Measurements from ENCODE around the gene PROSER1. TPM values are rescaled to one million over a fixed set of nuclear protein-coding genes. Genes with fewer than 3 reads are reported as not detected.
A peak's percentile ranks its signal among the peaks of the same experiment; 100 is the strongest.

Gene PROSER1
- total and polyA plus RNA-seq, 9 of the 15 experiments (the other 6 are each of a cell fraction or from before 2014, with no cell fraction given) = 9.2 to 36.2 (median 10.4) TPM

DNA sequence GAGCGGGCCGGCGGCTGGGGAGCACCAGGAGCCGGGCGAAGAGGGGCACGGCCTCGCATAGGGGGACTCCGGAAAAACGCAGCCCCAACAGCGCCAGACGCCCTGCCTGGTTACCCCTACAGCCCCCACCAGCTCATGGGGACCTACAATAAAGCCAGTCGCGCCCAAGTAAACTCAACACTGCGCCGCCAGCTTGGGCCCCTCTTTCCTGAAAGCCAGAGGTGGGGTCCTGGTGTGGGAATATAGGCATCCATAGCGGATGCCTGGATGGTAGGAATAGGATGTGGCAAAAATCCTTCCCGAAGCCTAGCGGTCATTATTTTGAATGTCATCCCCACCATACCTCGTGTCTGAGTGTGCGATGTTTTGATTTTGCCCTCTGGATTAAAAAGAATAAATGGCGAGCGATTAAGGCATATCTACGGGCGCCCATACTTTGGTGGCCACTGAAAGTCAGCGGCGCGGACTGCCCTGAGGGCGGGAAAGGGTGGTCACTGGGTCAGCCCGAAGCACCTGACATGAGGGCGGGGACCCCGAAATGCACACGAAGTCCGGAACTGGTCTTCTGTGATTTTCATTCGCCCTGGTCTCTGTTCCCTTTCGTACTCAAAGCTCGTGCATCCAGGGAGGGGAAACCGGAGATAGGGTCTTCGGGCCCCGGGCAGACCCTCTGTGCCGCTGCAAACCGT is at the start of gene PROSER1, which contains the start of gene NHLRC3 (continued):
- TF ChIP-seq, protein P1, sequence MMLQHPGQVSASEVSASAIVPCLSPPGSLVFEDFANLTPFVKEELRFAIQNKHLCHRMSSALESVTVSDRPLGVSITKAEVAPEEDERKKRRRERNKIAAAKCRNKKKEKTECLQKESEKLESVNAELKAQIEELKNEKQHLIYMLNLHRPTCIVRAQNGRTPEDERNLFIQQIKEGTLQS (IDR thresholded peaks at IDR 0.05) = no peak
- TF ChIP-seq, protein P1 (CRISPR knock-in tag; conservative IDR thresholded peaks at IDR 0.05) = no peak
- TF ChIP-seq ARNT (IDR thresholded peaks at IDR 0.05) (0 out of 4 replicates have a peak, but pooled peaks of 1 of the 2 experiments have one; percentile 25), ZNF766 (CRISPR knock-in tag; conservative IDR thresholded peaks at IDR 0.05) (no peak), NONO (IDR thresholded peaks at IDR 0.05; ENCODE audit: low read depth in 2 of 2, low read length in 1 of 2) (peak in 1 of 2 experiments; percentile 41; a peak in 1 of 4 replicates), ZNF445 (CRISPR knock-in tag; IDR thresholded peaks at IDR 0.05; ENCODE audit: low read depth) (no peak), HEY1 (CRISPR knock-in tag; IDR thresholded peaks at IDR 0.05; ENCODE audit: borderline replicate concordance) (no peak), BCOR (IDR thresholded peaks at IDR 0.05) (no peak), TCF7L2 (IDR thresholded peaks at IDR 0.05; ENCODE audit: low read depth, low read length) (no peak), TFAM (CRISPR knock-in tag; conservative IDR thresholded peaks at IDR 0.05) (no peak), NCOA4 (IDR thresholded peaks at IDR 0.05; ENCODE audit: partially characterized antibody) (no peak), RBM22 (IDR thresholded peaks at IDR 0.05; ENCODE audit: low read depth, low read length, poor library complexity, severe bottlenecking) (peak; percentile 44), SAP30 (IDR thresholded peaks at IDR 0.05; ENCODE audit: borderline replicate concordance, insufficient read depth, low read depth, low read length, poor library complexity, severe bottlenecking) (peak; percentile 33), ESRRA (IDR thresholded peaks at IDR 0.05; ENCODE audit: borderline replicate concordance, low read depth) (no peak), MTF1 (CRISPR knock-in tag; IDR thresholded peaks at IDR 0.05; ENCODE audit: borderline replicate concordance) (no peak), CBX5 (IDR thresholded peaks at IDR 0.05; ENCODE audit: borderline replicate concordance, low read depth) (no peak), CEBPG (CRISPR knock-in tag; IDR thresholded peaks at IDR 0.05) (no peak), CEBPG (tag; conservative IDR thresholded peaks at IDR 0.05 in 1 of 2, IDR thresholded peaks at IDR 0.05 in 1 of 2) (no peak)
- TF ChIP-seq, protein P2, sequence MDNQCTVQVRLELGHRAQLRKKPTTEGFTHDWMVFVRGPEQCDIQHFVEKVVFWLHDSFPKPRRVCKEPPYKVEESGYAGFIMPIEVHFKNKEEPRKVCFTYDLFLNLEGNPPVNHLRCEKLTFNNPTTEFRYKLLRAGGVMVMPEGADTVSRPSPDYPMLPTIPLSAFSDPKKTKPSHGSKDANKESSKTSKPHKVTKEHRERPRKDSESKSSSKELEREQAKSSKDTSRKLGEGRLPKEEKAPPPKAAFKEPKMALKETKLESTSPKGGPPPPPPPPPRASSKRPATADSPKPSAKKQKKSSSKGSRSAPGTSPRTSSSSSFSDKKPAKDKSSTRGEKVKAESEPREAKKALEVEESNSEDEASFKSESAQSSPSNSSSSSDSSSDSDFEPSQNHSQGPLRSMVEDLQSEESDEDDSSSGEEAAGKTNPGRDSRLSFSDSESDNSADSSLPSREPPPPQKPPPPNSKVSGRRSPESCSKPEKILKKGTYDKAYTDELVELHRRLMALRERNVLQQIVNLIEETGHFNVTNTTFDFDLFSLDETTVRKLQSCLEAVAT (IDR thresholded peaks at IDR 0.05) = no peak
- TF ChIP-seq, protein P3, sequence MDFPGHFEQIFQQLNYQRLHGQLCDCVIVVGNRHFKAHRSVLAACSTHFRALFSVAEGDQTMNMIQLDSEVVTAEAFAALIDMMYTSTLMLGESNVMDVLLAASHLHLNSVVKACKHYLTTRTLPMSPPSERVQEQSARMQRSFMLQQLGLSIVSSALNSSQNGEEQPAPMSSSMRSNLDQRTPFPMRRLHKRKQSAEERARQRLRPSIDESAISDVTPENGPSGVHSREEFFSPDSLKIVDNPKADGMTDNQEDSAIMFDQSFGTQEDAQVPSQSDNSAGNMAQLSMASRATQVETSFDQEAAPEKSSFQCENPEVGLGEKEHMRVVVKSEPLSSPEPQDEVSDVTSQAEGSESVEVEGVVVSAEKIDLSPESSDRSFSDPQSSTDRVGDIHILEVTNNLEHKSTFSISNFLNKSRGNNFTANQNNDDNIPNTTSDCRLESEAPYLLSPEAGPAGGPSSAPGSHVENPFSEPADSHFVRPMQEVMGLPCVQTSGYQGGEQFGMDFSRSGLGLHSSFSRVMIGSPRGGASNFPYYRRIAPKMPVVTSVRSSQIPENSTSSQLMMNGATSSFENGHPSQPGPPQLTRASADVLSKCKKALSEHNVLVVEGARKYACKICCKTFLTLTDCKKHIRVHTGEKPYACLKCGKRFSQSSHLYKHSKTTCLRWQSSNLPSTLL (IDR thresholded peaks at IDR 0.05) = no peak
- TF ChIP-seq, protein P4, sequence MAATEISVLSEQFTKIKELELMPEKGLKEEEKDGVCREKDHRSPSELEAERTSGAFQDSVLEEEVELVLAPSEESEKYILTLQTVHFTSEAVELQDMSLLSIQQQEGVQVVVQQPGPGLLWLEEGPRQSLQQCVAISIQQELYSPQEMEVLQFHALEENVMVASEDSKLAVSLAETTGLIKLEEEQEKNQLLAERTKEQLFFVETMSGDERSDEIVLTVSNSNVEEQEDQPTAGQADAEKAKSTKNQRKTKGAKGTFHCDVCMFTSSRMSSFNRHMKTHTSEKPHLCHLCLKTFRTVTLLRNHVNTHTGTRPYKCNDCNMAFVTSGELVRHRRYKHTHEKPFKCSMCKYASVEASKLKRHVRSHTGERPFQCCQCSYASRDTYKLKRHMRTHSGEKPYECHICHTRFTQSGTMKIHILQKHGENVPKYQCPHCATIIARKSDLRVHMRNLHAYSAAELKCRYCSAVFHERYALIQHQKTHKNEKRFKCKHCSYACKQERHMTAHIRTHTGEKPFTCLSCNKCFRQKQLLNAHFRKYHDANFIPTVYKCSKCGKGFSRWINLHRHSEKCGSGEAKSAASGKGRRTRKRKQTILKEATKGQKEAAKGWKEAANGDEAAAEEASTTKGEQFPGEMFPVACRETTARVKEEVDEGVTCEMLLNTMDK (IDR thresholded peaks at IDR 0.05; ENCODE audit: borderline replicate concordance, insufficient read depth, low read depth, low read length, poor library complexity, severe bottlenecking) = no peak
